Stimulated activated CD4-positive, alpha-beta T cell treated with anti-CD3 and anti-CD28 coated beads, Interleukin-12 subunit alpha, Interleukin-12 subunit beta, amount 100 ng/mL, for 24 hours (primary cell): ENCODE data around the gene SMYD3.
"Not testable (repeated sequence)": the region's sequence is repeated elsewhere in the genome, so short reads cannot be mapped to it uniquely, and the experiment has no call there.

Source experiments
- DNase-seq, 2 experiments: peaks; one replicate each; pipeline ENCODE4 v3.0.0-alpha.2; 2020; ENCODE audit warnings: low read depth in 2 of 2

The SMYD3 gene

DNA sequence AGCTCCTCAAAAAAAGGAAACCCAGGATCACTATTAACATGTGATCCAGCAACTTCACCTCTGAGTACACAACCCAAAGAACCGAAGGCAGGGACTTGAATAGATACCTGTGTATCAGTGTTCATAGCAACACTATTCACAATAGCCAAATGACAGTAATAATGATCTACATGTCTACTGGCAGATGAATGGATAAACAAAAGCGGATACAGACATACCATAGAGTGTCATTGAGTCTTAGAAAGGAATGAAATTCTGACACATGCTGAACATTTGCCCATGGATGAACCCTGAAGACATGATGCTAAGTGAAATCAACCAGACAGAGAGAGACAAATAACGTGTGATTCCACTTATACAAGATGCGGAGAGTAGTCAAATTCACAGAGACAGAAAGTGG lies 788.1 kb downstream of the SMYD3 start:
- no peak for DNase-seq

- no peak for DNase-seq
These were observed 789.0 kb downstream of the SMYD3 start for GRCh38 chr1:245718123-245718522.

DNA sequence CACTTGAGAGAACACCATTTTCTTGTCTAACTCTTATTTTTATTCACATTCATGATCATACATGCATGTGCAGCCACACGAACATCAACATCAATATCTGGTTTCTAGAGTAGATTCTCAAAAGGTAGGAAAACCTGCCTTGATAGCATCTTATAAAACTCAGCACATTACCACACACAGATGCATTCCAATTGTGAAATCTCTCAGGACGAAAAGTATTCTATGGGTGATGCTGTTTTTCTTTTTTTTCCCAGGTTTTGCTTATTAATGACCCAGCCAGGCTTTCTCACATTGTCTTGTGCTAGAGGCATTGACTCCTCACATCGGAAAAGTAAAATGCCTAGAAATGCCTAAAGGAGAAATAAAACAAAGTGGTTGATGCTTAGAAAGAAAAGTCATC lies 789.5 kb downstream of the SMYD3 start:
- no peak for DNase-seq

DNA sequence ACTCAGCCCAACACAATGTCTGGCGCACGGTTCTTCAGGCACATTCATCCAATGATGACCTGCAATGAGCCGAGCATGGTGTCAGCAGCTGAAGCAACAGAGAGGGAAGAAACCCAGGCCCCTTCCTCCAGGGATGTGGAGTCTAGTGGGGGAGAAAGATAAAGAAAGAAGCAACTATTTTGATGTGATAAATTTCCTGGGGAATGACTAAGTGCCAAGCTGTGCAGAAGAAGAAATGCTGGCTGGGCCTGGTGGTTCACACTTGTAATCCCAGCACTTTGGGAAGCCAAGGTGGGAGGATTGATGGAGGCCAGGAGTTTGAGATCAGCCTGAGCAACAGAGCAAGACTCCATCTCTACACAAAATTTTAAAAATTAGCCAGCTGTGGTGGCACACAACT lies 790.5 kb downstream of the SMYD3 start:
- no peak for DNase-seq

DNA sequence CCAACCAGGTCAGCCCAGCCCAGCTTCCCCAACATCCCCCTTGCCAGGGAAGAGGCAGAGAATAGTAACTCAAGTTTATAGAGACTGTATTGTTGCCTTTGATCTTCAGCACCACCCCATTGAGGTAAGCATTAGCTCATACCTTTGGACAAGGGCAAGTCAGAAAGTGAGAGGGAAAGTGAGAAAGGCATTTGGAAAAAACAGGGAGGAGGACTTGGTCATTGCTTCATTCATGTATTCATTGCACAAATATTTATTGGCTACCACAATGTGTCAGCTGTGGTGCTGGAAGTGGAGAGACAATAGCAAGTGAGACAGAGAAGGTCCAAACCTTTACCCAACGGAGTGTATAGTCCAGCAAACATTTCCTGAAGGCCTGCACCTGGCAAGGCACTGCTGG lies 791.1 kb downstream of the SMYD3 start:
- DNase-seq: no peak

DNA sequence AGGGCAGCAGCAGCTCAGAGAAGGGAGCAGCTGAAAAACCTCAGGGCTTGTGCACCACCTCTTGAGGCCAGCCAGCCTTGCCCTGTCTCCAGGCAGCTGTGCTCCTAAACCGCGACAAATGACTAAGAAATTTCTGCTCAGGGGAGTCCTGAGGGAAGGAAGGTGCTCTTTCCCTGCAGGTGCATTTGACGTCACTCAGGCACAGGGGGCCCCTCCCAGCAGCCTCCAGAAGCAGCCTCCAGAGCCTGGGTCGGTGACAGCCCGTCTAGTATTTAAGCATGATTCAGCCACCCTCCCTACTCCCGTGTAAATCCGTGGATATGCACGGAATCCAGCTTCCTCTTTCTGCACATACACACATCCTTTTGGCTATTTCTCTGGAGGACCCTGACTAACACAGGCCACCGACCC lies 791.8 kb downstream of the SMYD3 start:
- no peak for DNase-seq

DNA sequence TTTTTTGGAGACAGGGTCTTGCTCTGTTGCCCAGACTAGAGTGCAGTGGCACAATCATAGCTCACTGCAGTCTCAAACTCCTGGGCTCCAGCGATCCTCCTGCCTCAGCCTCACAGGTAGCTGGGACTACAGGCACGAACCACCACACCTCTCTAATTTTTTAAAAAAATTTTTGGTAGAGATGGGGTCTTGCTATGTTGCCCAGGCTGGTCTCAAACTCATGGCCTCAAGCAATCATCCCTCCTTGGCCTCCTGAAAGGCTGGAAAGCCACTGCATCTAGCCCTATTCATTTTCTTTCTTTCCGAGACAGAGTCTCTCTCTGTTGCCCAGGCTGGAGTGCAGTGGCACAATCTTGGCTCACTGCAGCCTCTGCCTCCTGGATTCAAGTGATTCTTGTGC lies 793.1 kb downstream of the SMYD3 start:
- DNase-seq: not testable (repeated sequence)

DNA sequence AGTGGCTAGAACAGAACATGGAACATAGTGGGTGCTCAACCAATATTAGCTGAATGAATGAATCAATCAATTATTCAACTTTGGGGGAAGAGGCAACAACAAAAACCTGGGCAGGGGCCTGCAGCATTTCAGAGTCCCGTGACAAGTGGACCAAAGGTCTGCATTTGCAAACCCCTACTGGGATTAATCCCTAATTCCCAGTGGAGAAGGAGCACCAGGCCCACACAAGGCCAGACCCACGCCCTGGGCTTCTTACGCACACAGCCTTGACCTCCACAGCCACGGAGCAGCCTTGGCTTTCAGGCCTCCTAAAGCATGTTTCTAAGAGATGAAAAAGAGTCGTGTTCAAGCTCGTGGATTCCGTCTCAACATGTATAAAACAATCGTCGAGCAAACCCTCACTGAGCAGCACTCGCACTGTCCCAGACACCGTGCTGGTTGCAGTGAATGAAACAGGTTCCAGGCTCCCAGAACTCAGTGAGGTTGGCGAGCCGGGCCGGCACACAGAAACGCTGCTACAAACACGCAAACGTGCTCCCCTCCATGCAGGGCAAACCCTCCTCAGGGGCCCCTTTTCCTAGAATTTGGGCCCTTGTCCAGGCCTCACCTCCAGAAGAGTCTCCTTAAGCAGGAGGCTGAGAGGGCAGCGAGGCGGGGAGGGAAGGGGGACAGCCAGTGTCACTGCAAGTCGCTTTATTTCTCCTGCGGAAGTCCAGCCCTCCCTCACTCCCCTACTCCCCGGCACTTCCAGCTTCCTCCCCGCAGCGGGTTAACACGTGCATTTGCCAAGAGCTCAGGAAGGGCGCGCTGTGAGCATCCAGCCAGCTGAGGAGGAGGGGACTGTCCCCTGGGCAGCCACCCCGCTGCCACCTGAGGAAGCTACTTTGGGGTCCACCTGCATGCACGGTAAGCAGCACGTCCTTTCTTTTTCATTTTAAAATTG lies 795.8 kb downstream of the SMYD3 start:
- DNase-seq: no peak

DNA sequence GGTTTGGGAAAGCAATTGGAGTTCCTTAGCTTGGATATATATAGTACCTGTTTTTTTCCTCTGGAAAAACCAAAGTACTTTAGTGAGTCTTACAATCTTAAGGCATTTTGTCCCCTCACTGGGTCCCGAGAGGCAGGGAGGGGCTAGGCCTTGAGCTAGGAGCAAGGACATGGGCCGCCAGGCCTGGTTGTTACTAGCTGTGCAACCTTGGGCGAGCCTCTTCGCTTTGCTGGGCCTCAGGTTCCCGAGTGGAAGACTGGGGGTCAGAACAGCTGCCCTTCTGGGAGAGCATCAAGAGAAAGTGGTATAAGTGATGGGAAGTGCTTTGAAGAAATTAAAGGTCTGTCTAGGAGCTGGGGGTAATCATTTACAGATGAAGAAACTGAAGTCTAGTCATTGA lies 799.1 kb downstream of the SMYD3 start:
- no peak for DNase-seq

- DNase-seq: no peak
These were observed 802.3 kb downstream of the SMYD3 start for GRCh38 chr1:245704765-245705164.

DNA sequence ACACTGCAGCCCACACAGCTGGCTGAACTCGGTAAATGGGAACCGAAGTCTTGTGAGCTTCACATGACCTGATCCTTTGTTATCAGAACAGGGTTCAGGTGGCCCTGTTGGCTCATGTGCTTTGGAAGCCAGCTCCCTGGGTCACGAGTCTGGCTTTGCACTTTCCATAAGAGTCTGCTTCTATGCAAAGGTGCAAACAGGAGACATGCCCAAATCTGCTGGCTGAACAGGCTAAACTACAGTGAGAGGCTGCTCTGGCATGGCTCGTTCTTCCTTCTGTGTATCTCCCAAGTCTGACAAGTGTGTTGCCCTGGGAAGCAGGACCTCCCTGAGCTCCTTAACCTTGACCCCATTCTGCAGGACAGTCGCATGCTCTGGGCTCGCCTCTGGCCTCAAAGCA lies 802.7 kb downstream of the SMYD3 start:
- DNase-seq: no peak

GRCh38 chr1:245702346-245702745 lies 804.7 kb downstream of the SMYD3 start:
- DNase-seq: no peak

DNA sequence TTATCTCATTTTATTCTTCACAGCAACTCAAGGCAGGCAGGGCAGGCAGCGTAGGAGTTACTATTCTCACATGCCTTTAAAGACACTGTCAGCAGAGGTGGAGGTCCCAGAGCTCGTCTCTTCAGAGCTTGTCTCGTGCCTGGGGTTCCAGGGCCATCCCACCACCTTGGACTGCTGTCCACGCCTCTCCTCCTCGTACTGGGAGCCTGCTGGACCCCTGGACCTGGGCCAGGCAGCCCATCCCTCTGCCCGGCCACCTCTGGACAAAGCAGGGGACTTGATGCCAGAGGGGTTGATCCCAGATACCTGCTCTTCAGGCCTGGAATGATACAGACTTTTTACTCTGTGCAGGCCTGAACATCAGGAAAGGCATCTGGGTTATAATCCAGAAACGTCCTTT lies 805.4 kb downstream of the SMYD3 start:
- no peak for DNase-seq

- DNase-seq: no peak
These were observed 806.4 kb downstream of the SMYD3 start for GRCh38 chr1:245700631-245701030.
